HCT116 (cell line): ENCODE measurements around the gene DDX10.

Experiments used
- CEBPB ChIP-seq: IDR thresholded peaks from 2 replicates; pipeline ENCODE4 v1.6.1; 2012; ENCODE audit warnings: low read depth
- CTCF ChIP-seq, 3 experiments: fragments of 200-600 bp in 1 of 3; sonication (generic) in 1 of 3; IDR thresholded peaks in 2 of 3; conservative IDR thresholded peaks in 1 of 3; 2 replicates each; pipeline ENCODE4 v1.5.1; 2012 to 2017; ENCODE audit warnings: low read depth in 2 of 3, low read length in 2 of 3, antibody characterized with exemption in 1 of 3, borderline replicate concordance in 1 of 3, control low read depth in 1 of 3, mild to moderate bottlenecking in 1 of 3, mixed read lengths in 1 of 3, mixed run types in 1 of 3, moderate library complexity in 1 of 3; ENCODE audit not compliant: insufficient read depth in 1 of 3
- EGR1 ChIP-seq: IDR thresholded peaks from 2 replicates; pipeline ENCODE4 v1.6.1; 2012; ENCODE audit warnings: low read depth
- EZH2 ChIP-seq: fragments of 200-600 bp; sonication (generic); IDR thresholded peaks from 2 replicates; pipeline ENCODE4 v1.6.1; 2017; ENCODE audit warnings: antibody characterized with exemption, mixed run types
- EZH2phosphoT487 ChIP-seq: fragments of 200-600 bp; IDR thresholded peaks from 2 replicates; pipeline ENCODE4 v1.6.1; 2018; ENCODE audit warnings: antibody characterized with exemption, borderline replicate concordance
- MAX ChIP-seq: IDR thresholded peaks from 2 replicates; pipeline ENCODE4 v1.6.1; 2012
- POLR2A ChIP-seq: IDR thresholded peaks from 2 replicates; pipeline ENCODE4 v1.7.0; 2011; ENCODE audit warnings: borderline replicate concordance; ENCODE audit not compliant: insufficient read depth, insufficient read length; ENCODE audit errors: extremely low read depth
- POLR2AphosphoS5 ChIP-seq: IDR thresholded peaks from 2 replicates; pipeline ENCODE4 v1.6.1; 2011; ENCODE audit warnings: mild to moderate bottlenecking, low read depth, low read length, moderate library complexity
- RAD21 ChIP-seq: IDR thresholded peaks from 2 replicates; pipeline ENCODE4 v1.6.1; 2012; ENCODE audit warnings: low read depth, mild to moderate bottlenecking
- SRF ChIP-seq: IDR thresholded peaks from 2 replicates; pipeline ENCODE4 v1.6.1; 2012; ENCODE audit warnings: low read depth
- YY1 ChIP-seq: IDR thresholded peaks from 2 replicates; pipeline ENCODE4 v1.6.1; 2011; ENCODE audit warnings: low read length, low read depth, moderate library complexity, mild to moderate bottlenecking; ENCODE audit not compliant: insufficient replicate concordance; ENCODE audit errors: extremely low read depth

- TF ChIP-seq CTCF (IDR thresholded peaks at IDR 0.05 in 2 of 3, conservative IDR thresholded peaks at IDR 0.05 in 1 of 3; ENCODE audit: borderline replicate concordance in 1 of 3, insufficient read depth in 1 of 3, low read depth in 2 of 3, low read length in 2 of 3) = no peak
- TF ChIP-seq CEBPB = no peak
- no peak for TF ChIP-seq EZH2phosphoT487
- TF ChIP-seq EGR1 = no peak
- TF ChIP-seq POLR2A = no peak
- TF ChIP-seq EZH2 = no peak
- no peak for TF ChIP-seq YY1
- TF ChIP-seq POLR2AphosphoS5 = no peak
- no peak for TF ChIP-seq MAX
- TF ChIP-seq RAD21 = no peak
- TF ChIP-seq SRF = no peak
Measured at GRCh38 chr11:108733479-108734116, 68.7 kb downstream of the DDX10 start.
